H7 (cell line): ENCODE results near the gene SPATA32. TPM values are rescaled to one million over a fixed set of nuclear protein-coding genes. Genes with fewer than 3 reads are reported as not detected.
A peak's percentile ranks its signal among the peaks of the same experiment; 100 is the strongest.

Experiments
- DNase-seq: peaks from one replicate; pipeline ENCODE4 v3.0.0; 2012
- H3K27me3 ChIP-seq: 2 replicates; pipeline ENCODE4 v1.6.0; 2011; ENCODE audit warnings: mild to moderate bottlenecking, low read length; ENCODE audit not compliant: control insufficient read depth, insufficient read depth
- H3K36me3 ChIP-seq: replicated peaks from 2 replicates; pipeline ENCODE4 v1.5.1; 2011; ENCODE audit warnings: low read length; ENCODE audit not compliant: control insufficient read depth, insufficient read depth
- H3K4me3 ChIP-seq: 2 replicates; pipeline ENCODE4 v1.5.1; 2011; ENCODE audit warnings: low read depth, mild to moderate bottlenecking, control low read depth, low read length, moderate library complexity; ENCODE audit not compliant: insufficient read depth
- total RNA-seq: library from RNA; depleted of rRNA; stranded (reverse); fragments of >200 nt; shearing (Covaris generic); gene quantifications from 2 replicates; pipeline ENCODE4 v1.2.3, GENCODE V29; 2014

Gene SPATA32
- total RNA-seq, 1 experiment from 2014 or later = 0.24 TPM

GRCh38 chr17:45269912-45270311 is 8.0 kb upstream of the SPATA32 start:
- no peak overlapping the region for H3K4me3 ChIP-seq
- H3K27me3 ChIP-seq = no peaks in the 10 kb centered on the region
- H3K36me3 ChIP-seq = peaks cover 17% of the 10 kb centered on the region
- no peak for DNase-seq

GRCh38 chr17:45267436-45268055 is 5.7 kb upstream of the SPATA32 start:
- H3K36me3 ChIP-seq = peaks cover 13% of the 10 kb centered on the region
- DNase-seq = no peak

GRCh38 chr17:45266372-45266926 is 4.6 kb upstream of the SPATA32 start:
- Histone ChIP-seq H3K4me3 (no peak overlapping the region), H3K36me3 (peaks cover 13% of the 10 kb centered on the region), H3K27me3 (peaks cover 3% of the 10 kb centered on the region; the same call in 1 of the 2 replicates)
- no peak for DNase-seq

More at GRCh38 chr17:45267436-45268055, 5.7 kb upstream of the SPATA32 start:
- H3K27me3 ChIP-seq = no peaks in the 10 kb centered on the region
- no peak overlapping the region for H3K4me3 ChIP-seq

- H3K36me3 ChIP-seq = peaks cover 13% of the 10 kb centered on the region
- H3K4me3 ChIP-seq = no peak overlapping the region
- DNase-seq = no peak
- peaks cover 6% of the 10 kb centered on the region; the same call in 1 of the 2 replicates for H3K27me3 ChIP-seq
Observed at GRCh38 chr17:45265821-45266220, 3.9 kb upstream of the SPATA32 start.

GRCh38 chr17:45264988-45265387 is 3.1 kb upstream of the SPATA32 start:
- no peak overlapping the region for H3K4me3 ChIP-seq
- peaks cover 8% of the 10 kb centered on the region; the same call in 1 of the 2 replicates for H3K27me3 ChIP-seq
- no peak for DNase-seq
- H3K36me3 ChIP-seq = peaks cover 11% of the 10 kb centered on the region

- Histone ChIP-seq H3K27me3 (peaks cover 8% of the 10 kb centered on the region; the same call in 1 of the 2 replicates), H3K36me3 (peaks cover 8% of the 10 kb centered on the region), H3K4me3 (no peak overlapping the region)
- DNase-seq = no peak
Observed at GRCh38 chr17:45264430-45264829, 2.5 kb upstream of the SPATA32 start.

- DNase-seq = no peak
- Histone ChIP-seq H3K36me3 (peaks cover 6% of the 10 kb centered on the region), H3K27me3 (peaks cover 8% of the 10 kb centered on the region; the same call in 1 of the 2 replicates), H3K4me3 (no peak overlapping the region)
Observed at GRCh38 chr17:45263477-45263860, 1.6 kb upstream of the SPATA32 start.

GRCh38 chr17:45262516-45263476 is 902 bp upstream of the SPATA32 start:
- H3K36me3 ChIP-seq = peaks cover 6% of the 10 kb centered on the region
- peak; percentile 71 for DNase-seq
- peaks cover 8% of the 10 kb centered on the region; the same call in 1 of the 2 replicates for H3K27me3 ChIP-seq
- peak overlapping the region; percentile 59 for H3K4me3 ChIP-seq

GRCh38 chr17:45260204-45260783 is 1.6 kb downstream of the SPATA32 start:
- no peaks in the 10 kb centered on the region for H3K36me3 ChIP-seq

GRCh38 chr17:45258981-45259380 is 2.9 kb downstream of the SPATA32 start:
- peaks cover 8% of the 10 kb centered on the region; the same call in 1 of the 2 replicates for H3K27me3 ChIP-seq
- no peak overlapping the region for H3K4me3 ChIP-seq
- no peaks in the 10 kb centered on the region for H3K36me3 ChIP-seq
- DNase-seq = no peak

More at GRCh38 chr17:45260204-45260783, 1.6 kb downstream of the SPATA32 start:
- no peak for DNase-seq
- peaks cover 8% of the 10 kb centered on the region; the same call in 1 of the 2 replicates for H3K27me3 ChIP-seq
- no peak overlapping the region for H3K4me3 ChIP-seq

- peak overlapping the region; percentile 8; the same call in 1 of the 2 replicates for H3K4me3 ChIP-seq
- H3K36me3 ChIP-seq = no peaks in the 10 kb centered on the region
- DNase-seq = peak; percentile 71
- H3K27me3 ChIP-seq = peaks cover 8% of the 10 kb centered on the region; the same call in 1 of the 2 replicates
Observed at GRCh38 chr17:45257115-45257514, 4.8 kb downstream of the SPATA32 start.

- H3K4me3 ChIP-seq = no peak overlapping the region
- peaks cover 4% of the 10 kb centered on the region; the same call in 1 of the 2 replicates for H3K27me3 ChIP-seq
- DNase-seq = peak; percentile 82
- no peaks in the 10 kb centered on the region for H3K36me3 ChIP-seq
Observed at GRCh38 chr17:45256114-45256966, 5.6 kb downstream of the SPATA32 start.

- Histone ChIP-seq H3K4me3 (no peak overlapping the region), H3K27me3 (0 out of 2 replicates have a peak, but pooled peaks cover 1% of the 10 kb centered on the region), H3K36me3 (no peaks in the 10 kb centered on the region)
- DNase-seq = no peak
Observed at GRCh38 chr17:45255358-45255757, 6.5 kb downstream of the SPATA32 start.
